Type B pancreatic cell (in vitro differentiated cells): ENCODE results near the gene ADM2. TPM values are rescaled to one million over a fixed set of nuclear protein-coding genes. Genes with fewer than 3 reads are reported as not detected.

Experiments used
- DNase-seq: peaks from one replicate; pipeline ENCODE4 v3.0.0; 2021; ENCODE audit warnings: mixed read lengths; ENCODE audit not compliant: unreplicated experiment; ENCODE audit errors: extremely low spot score
- H3K27ac Mint-ChIP-seq: 2 replicates; pipeline ENCODE4 v1.8.0; 2021; ENCODE audit warnings: mild to moderate bottlenecking, mixed read lengths
- H3K27me3 Mint-ChIP-seq: 2 replicates; pipeline ENCODE4 v1.8.0; 2021; ENCODE audit warnings: mixed read lengths
- H3K36me3 Mint-ChIP-seq: 2 replicates; pipeline ENCODE4 v1.8.0; 2021; ENCODE audit warnings: mixed read lengths
- H3K4me1 Mint-ChIP-seq: one replicate; pipeline ENCODE4 v1.8.0; 2021; ENCODE audit warnings: mixed read lengths; ENCODE audit not compliant: unreplicated experiment
- H3K4me3 Mint-ChIP-seq: 2 replicates; pipeline ENCODE4 v1.8.0; 2021; ENCODE audit warnings: mild to moderate bottlenecking, mixed read lengths
- H3K9me3 Mint-ChIP-seq: 2 replicates; pipeline ENCODE4 v1.8.0; 2021; ENCODE audit warnings: mixed read lengths
- total RNA-seq: library from RNA; stranded (reverse); gene quantifications from 2 replicates; pipeline ENCODE4 v1.2.1, GENCODE V29; 2021; ENCODE audit warnings: low replicate concordance
- TF ChIP-seq, protein P1 (sequence below): fragments of 200-600 bp; sonication (generic); conservative IDR thresholded peaks from 2 replicates; pipeline ENCODE4 v1.5.0; 2021; ENCODE audit warnings: antibody characterized with exemption, mild to moderate bottlenecking

ADM2 gene
- total RNA-seq, 1 donor from 2014 or later, result 2.6 TPM

DNA sequence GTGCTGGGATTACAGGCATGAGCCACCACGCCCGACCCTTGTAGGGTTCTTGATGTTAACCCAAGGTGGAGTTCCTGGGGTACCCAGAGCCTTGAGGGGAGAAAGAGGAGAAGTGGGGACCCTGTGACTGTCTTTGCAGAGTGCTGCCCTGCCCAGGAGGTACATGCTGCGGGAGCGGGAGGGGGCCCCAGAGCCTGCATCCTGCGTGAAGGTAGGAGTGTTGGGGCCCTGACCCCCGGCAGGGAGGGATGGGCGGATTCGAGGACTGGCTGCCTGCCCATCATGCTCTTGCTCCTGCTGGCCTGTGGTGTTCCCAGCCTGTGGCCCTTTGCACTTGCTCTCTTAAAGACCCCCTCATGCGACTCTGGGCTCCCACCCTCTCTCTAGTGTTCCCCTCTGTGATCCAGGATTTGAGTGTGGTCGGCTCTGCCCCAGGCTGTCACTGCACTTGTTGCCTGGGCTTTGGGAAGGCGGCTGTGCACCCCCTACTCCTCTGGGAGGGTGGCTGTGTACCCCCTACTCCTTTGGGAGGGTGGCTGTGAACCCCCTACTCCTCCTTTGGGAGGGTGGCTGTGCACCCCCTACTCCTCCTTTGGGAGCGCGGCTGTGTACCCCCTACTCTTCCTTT lies 39.6 kb downstream of the ADM2 start:
- TF ChIP-seq, protein P1, sequence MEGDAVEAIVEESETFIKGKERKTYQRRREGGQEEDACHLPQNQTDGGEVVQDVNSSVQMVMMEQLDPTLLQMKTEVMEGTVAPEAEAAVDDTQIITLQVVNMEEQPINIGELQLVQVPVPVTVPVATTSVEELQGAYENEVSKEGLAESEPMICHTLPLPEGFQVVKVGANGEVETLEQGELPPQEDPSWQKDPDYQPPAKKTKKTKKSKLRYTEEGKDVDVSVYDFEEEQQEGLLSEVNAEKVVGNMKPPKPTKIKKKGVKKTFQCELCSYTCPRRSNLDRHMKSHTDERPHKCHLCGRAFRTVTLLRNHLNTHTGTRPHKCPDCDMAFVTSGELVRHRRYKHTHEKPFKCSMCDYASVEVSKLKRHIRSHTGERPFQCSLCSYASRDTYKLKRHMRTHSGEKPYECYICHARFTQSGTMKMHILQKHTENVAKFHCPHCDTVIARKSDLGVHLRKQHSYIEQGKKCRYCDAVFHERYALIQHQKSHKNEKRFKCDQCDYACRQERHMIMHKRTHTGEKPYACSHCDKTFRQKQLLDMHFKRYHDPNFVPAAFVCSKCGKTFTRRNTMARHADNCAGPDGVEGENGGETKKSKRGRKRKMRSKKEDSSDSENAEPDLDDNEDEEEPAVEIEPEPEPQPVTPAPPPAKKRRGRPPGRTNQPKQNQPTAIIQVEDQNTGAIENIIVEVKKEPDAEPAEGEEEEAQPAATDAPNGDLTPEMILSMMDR, result no peak
- H3K9me3 Mint-ChIP-seq, result no peaks in the 10 kb centered on the region
- H3K27ac Mint-ChIP-seq, result no peak overlapping the region
- H3K36me3 Mint-ChIP-seq, result peaks cover 8% of the 10 kb centered on the region
- peaks cover 6% of the 10 kb centered on the region for H3K4me1 Mint-ChIP-seq
- no peak for DNase-seq
- no peak overlapping the region for H3K4me3 Mint-ChIP-seq
- H3K27me3 Mint-ChIP-seq, result peaks cover 2% of the 10 kb centered on the region

GRCh38 chr22:50521710-50522109 lies 40.4 kb downstream of the ADM2 start:
- DNase-seq, result no peak
- Mint-ChIP-seq H3K9me3 (no peaks in the 10 kb centered on the region), H3K4me3 (no peak overlapping the region), H3K4me1 (peaks cover 6% of the 10 kb centered on the region), H3K27me3 (peaks cover 2% of the 10 kb centered on the region), H3K27ac (no peak overlapping the region), H3K36me3 (peaks cover 8% of the 10 kb centered on the region)
- TF ChIP-seq, protein P1, result no peak

DNA sequence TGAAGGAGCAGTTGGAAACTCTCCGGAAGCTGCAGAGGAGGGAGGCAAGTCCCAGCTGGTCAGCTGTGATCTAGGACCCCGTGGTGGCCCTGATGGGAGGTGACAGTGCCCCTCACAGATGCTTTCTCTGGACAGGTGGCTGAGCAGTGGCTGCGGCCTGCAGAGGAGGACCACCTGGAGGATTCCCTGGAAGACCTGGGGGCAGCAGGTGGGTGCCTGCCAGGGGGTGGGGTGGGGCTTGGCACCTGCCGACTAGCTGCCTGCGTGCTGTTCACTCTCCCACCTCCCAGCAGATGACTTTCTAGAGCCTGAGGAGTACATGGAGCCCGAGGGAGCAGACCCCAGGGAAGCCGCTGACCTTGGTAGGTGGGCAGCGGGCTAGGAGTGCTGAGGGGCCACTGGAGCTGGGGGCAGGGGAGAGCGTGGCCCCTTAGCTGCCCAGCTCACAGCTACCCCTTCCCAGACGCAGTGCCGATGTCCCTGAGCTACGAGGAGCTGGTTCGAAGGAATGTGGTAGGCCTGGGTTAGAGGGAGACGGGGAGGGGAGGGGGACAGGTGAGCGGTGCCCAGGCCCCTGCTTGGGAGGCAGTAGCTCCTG lies 41.0 kb downstream of the ADM2 start:
- H3K27ac Mint-ChIP-seq, result no peak overlapping the region
- peaks cover 2% of the 10 kb centered on the region for H3K27me3 Mint-ChIP-seq
- peaks cover 8% of the 10 kb centered on the region for H3K36me3 Mint-ChIP-seq
- DNase-seq, result no peak
- peaks cover 6% of the 10 kb centered on the region for H3K4me1 Mint-ChIP-seq
- H3K9me3 Mint-ChIP-seq, result no peaks in the 10 kb centered on the region
- H3K4me3 Mint-ChIP-seq, result no peak overlapping the region
- TF ChIP-seq, protein P1, result no peak

GRCh38 chr22:50522806-50523438 lies 41.6 kb downstream of the ADM2 start:
- Mint-ChIP-seq H3K4me1 (peaks cover 6% of the 10 kb centered on the region), H3K27me3 (peaks cover 8% of the 10 kb centered on the region), H3K4me3 (peak overlapping the region; percentile 60), H3K27ac (no peak overlapping the region), H3K36me3 (peaks cover 8% of the 10 kb centered on the region), H3K9me3 (no peaks in the 10 kb centered on the region)
- TF ChIP-seq, protein P1, result no peak
- no peak for DNase-seq

GRCh38 chr22:50523458-50523805 lies 42.1 kb downstream of the ADM2 start:
- H3K36me3 Mint-ChIP-seq, result peaks cover 8% of the 10 kb centered on the region
- H3K27me3 Mint-ChIP-seq, result peaks cover 13% of the 10 kb centered on the region
- TF ChIP-seq, protein P1, result no peak
- DNase-seq, result no peak
- H3K4me3 Mint-ChIP-seq, result peak overlapping the region; percentile 60
- peaks cover 6% of the 10 kb centered on the region for H3K4me1 Mint-ChIP-seq
- no peaks in the 10 kb centered on the region for H3K9me3 Mint-ChIP-seq
- H3K27ac Mint-ChIP-seq, result no peak overlapping the region
